ENCODE results near the gene PUDP. TPM values are rescaled to one million over a fixed set of nuclear protein-coding genes. Genes with fewer than 3 reads are reported as not detected.

The PUDP gene
- total RNA-seq, 1 donor from 2014 or later: 17.2 TPM

DNA sequence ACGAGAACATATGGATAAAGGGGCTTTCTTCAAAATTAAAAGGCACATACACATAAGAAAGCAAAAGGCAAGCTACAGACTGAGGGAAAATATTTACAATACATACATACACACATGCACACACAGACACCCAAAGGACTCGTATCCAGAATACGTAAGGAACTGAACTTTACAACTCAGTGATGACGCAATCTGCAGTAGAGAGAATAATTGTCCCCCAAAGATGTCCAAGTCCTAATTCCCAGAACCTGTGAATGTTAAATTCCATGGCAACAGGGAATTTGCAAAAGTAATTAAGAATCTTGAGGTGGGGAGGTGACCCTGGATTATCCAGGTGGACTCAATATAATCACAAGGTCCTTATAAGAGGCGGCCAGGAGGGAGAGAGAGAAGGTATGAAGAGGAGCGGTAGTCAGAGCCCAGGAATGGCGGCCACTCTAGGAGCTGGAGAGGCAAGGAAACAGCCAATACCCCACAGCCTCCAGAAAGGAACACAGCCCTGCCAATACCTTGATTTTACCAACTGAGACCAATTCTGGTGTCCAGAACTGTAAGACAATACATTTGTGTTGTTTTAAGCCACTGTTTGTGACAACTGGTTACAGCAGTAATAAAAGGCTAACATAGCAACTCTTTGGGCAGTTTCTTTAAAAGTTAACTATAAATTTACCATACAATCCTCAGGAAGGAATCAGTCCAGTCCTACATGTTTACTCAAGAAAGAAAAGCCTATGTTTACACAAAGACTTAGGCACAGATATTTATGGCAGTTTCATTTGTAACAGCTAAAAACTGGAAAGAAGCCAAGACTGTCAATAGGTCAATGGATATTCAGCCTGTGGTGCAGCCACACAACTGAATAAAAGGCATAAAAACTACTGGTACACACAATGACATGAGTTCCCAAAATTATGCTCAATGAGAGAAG, 27.7 kb downstream of the PUDP start:
- intact Hi-C loops (cut with DNase I): no loop called here
- Histone ChIP-seq H3K36me3 (peaks cover 0 to 3% of the 10 kb centered on the region in 2 donors), H3K27me3 (no peaks in the 10 kb centered on the region), H3K27ac (no peak overlapping the region), H3K4me1 (peaks cover 32% of the 10 kb centered on the region), H3K9me3 (no peaks in the 10 kb centered on the region), H3K4me3 (no peak overlapping the region)
- no peak for TF ChIP-seq POLR2AphosphoS5 (IDR thresholded peaks at IDR 0.05; ENCODE audit: insufficient read depth in 1 of 2, low read depth in 1 of 2)
- TF ChIP-seq CTCF (IDR thresholded peaks at IDR 0.05): no peak
- no peak for TF ChIP-seq POLR2A (IDR thresholded peaks at IDR 0.05)
- DNase-seq (ENCODE audit: extremely low spot score in 2 of 2): no peak

- no peak for DNase-seq (ENCODE audit: extremely low spot score in 2 of 2)
- Histone ChIP-seq H3K9me3 (no peaks in the 10 kb centered on the region), H3K27me3 (no peaks in the 10 kb centered on the region), H3K36me3 (no peaks in the 10 kb centered on the region), H3K4me3 (no peak overlapping the region), H3K27ac (no peak overlapping the region), H3K4me1 (peaks cover 32% of the 10 kb centered on the region)
- intact Hi-C loops (cut with DNase I): no loop called here
- no peak for TF ChIP-seq POLR2A (IDR thresholded peaks at IDR 0.05)
- no peak for TF ChIP-seq POLR2AphosphoS5 (IDR thresholded peaks at IDR 0.05; ENCODE audit: insufficient read depth in 1 of 2, low read depth in 1 of 2)
- TF ChIP-seq CTCF (IDR thresholded peaks at IDR 0.05): no peak
Measured at GRCh38 chrX:7117587-7117986, 30.4 kb downstream of the PUDP start.

DNA sequence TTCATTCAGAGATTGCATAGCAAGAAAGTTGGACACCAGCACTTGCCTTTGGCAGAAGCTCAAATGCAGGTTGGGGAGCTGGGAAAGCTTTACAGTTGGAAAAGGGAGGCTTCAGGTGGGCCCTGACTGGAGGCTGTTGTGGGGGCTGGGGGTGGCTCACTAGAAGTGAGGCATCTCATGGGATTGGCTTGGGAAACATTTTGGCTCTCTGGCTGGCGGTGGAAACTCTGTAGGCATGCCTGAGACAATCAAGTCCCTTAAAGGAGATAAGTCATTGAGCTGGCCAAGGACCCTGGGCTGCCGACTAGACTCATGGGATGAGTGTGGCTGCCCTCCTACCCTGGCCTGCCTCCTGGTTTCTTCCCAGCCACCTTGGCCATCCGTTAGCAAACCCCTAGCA, 31.9 kb downstream of the PUDP start:
- no peak for DNase-seq (ENCODE audit: extremely low spot score in 2 of 2)
- TF ChIP-seq POLR2A (IDR thresholded peaks at IDR 0.05): no peak
- TF ChIP-seq CTCF (IDR thresholded peaks at IDR 0.05): no peak
- no peak for TF ChIP-seq POLR2AphosphoS5 (IDR thresholded peaks at IDR 0.05; ENCODE audit: insufficient read depth in 1 of 2, low read depth in 1 of 2)
- intact Hi-C loops (cut with DNase I): no loop called here
- Histone ChIP-seq H3K4me3 (no peak overlapping the region), H3K27me3 (no peaks in the 10 kb centered on the region), H3K9me3 (no peaks in the 10 kb centered on the region), H3K36me3 (no peaks in the 10 kb centered on the region), H3K4me1 (peaks cover 29% of the 10 kb centered on the region), H3K27ac (no peak overlapping the region)

GRCh38 chrX:7115557-7115956, 32.4 kb downstream of the PUDP start:
- H3K4me1 ChIP-seq: peaks cover 29% of the 10 kb centered on the region
- H3K27ac ChIP-seq: no peak overlapping the region
- H3K36me3 ChIP-seq: no peaks in the 10 kb centered on the region
- no peak for DNase-seq (ENCODE audit: extremely low spot score in 2 of 2)
- TF ChIP-seq POLR2A (IDR thresholded peaks at IDR 0.05) (no peak), CTCF (IDR thresholded peaks at IDR 0.05) (no peak), POLR2AphosphoS5 (IDR thresholded peaks at IDR 0.05; ENCODE audit: insufficient read depth in 1 of 2, low read depth in 1 of 2) (no peak)
- H3K27me3 ChIP-seq: no peaks in the 10 kb centered on the region
- intact Hi-C loops (cut with DNase I): no loop called here
- no peak overlapping the region for H3K4me3 ChIP-seq
- H3K9me3 ChIP-seq: no peaks in the 10 kb centered on the region

DNA sequence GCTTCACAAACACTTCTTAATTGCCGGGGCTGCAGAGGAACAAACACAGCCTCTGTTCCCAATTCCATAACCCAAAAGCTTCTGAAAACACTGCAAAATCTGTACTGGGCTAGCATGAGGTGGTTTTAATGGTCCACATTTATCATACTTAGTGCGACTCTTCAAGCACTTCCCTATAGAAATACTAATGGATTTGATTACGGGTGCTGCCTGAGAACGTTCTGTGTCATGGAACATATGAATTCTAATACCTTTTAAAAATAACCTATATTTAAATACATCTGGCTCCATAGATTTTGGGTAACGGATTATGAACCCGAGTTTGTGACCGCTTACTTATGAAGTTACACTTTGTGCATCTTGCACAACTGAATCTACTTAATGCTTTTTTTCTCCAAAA, 35.9 kb downstream of the PUDP start:
- Histone ChIP-seq H3K9me3 (no peaks in the 10 kb centered on the region), H3K27me3 (no peaks in the 10 kb centered on the region), H3K4me3 (no peak overlapping the region), H3K36me3 (no peaks in the 10 kb centered on the region), H3K4me1 (peaks cover 34% of the 10 kb centered on the region), H3K27ac (no peak overlapping the region)
- no peak for DNase-seq (ENCODE audit: extremely low spot score in 2 of 2)
- TF ChIP-seq CTCF (IDR thresholded peaks at IDR 0.05): no peak
- no peak for TF ChIP-seq POLR2AphosphoS5 (IDR thresholded peaks at IDR 0.05; ENCODE audit: insufficient read depth in 1 of 2, low read depth in 1 of 2)
- no peak for TF ChIP-seq POLR2A (IDR thresholded peaks at IDR 0.05)
- intact Hi-C loops (cut with DNase I): no loop called here
